ENCODE data around the gene SMPX. TPM values are rescaled to one million over a fixed set of nuclear protein-coding genes. Genes with fewer than 3 reads are reported as not detected.

SMPX gene
- polyA plus RNA-seq, 3 donors: not detected

DNA sequence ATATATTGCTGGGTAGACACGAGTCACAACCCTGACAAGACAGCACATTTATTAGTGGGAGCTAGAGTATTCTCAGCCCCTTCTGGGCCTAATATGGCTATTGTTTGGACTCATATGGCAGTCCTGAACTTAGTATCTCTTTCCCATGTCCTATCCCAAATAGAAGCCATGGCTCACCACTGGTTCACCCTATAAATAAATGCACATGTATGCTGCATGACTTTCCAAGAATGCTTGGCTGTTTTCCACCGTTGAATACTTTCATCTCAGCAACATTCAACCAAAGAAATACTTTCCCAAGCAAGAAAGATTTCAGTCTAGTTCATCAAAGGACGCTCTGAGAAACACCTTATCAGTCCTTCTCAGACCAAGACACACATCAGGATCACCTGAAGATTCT, 36.7 kb downstream of the SMPX start:
- H4K20me1 ChIP-seq (ENCODE audit: insufficient read depth, low read length): no peaks in the 10 kb centered on the region
- intact Hi-C loops (cut with micrococcal nuclease): no loop called here
- H3K36me3 Mint-ChIP-seq: no peaks in the 10 kb centered on the region

GRCh38 chrX:21718575-21718974, 39.3 kb downstream of the SMPX start:
- Histone ChIP-seq H3K79me2 (ENCODE audit: insufficient read depth, low read length) (no peaks in the 10 kb centered on the region), H3K27me3 (ENCODE audit: control insufficient read depth in 2 of 2, insufficient read depth in 2 of 2, low read length in 2 of 2) (no peaks in the 10 kb centered on the region), H3K36me3 (replicated peaks in 1 of 2; ENCODE audit: control insufficient read depth in 1 of 2, insufficient read depth in 2 of 2, low read length in 2 of 2) (no peaks in the 10 kb centered on the region), H3K27ac (ENCODE audit: low read depth in 1 of 2, low read length in 2 of 2) (no peak overlapping the region), H3K9ac (ENCODE audit: insufficient read depth, low read length, poor library complexity, severe bottlenecking) (no peak overlapping the region), H4K20me1 (ENCODE audit: insufficient read depth, low read length) (no peaks in the 10 kb centered on the region), H3K4me2 (replicated peaks; ENCODE audit: extremely low read depth, low read length, poor library complexity, severe bottlenecking) (no peak overlapping the region), H3K4me3 (replicated peaks in 1 of 3; ENCODE audit: low read depth in 2 of 3, low read length in 3 of 3) (no peak overlapping the region), H3K4me1 (ENCODE audit: control insufficient read depth in 1 of 2, insufficient read depth in 2 of 2, low read length in 2 of 2) (no peaks in the 10 kb centered on the region), H2AFZ (ENCODE audit: insufficient read depth, low read depth, low read length, poor library complexity, severe bottlenecking) (no peak overlapping the region), H3K9me3 (replicated peaks in 1 of 2; ENCODE audit: control insufficient read depth in 1 of 2, insufficient read depth in 1 of 2, low read length in 2 of 2) (no peaks in the 10 kb centered on the region)
- WGBS (ENCODE audit: insufficient coverage): 100% methylated on average over 1 of the region's 5 CpGs
- Mint-ChIP-seq H3K4me1 (no peaks in the 10 kb centered on the region), H3K27me3 (ENCODE audit: low read depth in 3 of 3) (peaks cover 0 to 4% (median 3%) of the 10 kb centered on the region in 3 donors), H3K9me3 (peaks cover 0 to 2% (median 0%) of the 10 kb centered on the region in 7 donors), H3K36me3 (no peaks in the 10 kb centered on the region), H3K27ac (no peak overlapping the region), H3K4me3 (no peak overlapping the region)
- TF ChIP-seq, protein P1, sequence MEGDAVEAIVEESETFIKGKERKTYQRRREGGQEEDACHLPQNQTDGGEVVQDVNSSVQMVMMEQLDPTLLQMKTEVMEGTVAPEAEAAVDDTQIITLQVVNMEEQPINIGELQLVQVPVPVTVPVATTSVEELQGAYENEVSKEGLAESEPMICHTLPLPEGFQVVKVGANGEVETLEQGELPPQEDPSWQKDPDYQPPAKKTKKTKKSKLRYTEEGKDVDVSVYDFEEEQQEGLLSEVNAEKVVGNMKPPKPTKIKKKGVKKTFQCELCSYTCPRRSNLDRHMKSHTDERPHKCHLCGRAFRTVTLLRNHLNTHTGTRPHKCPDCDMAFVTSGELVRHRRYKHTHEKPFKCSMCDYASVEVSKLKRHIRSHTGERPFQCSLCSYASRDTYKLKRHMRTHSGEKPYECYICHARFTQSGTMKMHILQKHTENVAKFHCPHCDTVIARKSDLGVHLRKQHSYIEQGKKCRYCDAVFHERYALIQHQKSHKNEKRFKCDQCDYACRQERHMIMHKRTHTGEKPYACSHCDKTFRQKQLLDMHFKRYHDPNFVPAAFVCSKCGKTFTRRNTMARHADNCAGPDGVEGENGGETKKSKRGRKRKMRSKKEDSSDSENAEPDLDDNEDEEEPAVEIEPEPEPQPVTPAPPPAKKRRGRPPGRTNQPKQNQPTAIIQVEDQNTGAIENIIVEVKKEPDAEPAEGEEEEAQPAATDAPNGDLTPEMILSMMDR (IDR thresholded peaks at IDR 0.05): no peak
- intact Hi-C loops (cut with micrococcal nuclease): no loop called here
- DNase-seq: no peak

More for the DNA sequence above, 36.7 kb downstream of the SMPX start:
- peaks cover 0 to 2% (median 0%) of the 10 kb centered on the region in 3 donors for H3K27me3 Mint-ChIP-seq (ENCODE audit: low read depth in 3 of 3)
- H3K9ac ChIP-seq (ENCODE audit: insufficient read depth, low read length, poor library complexity, severe bottlenecking): no peak overlapping the region
- no peak overlapping the region for H2AFZ ChIP-seq (ENCODE audit: insufficient read depth, low read depth, low read length, poor library complexity, severe bottlenecking)
- no peak overlapping the region for H3K4me3 ChIP-seq (replicated peaks in 1 of 3; ENCODE audit: low read depth in 2 of 3, low read length in 3 of 3)
- H3K27ac Mint-ChIP-seq: no peak overlapping the region
- H3K4me3 Mint-ChIP-seq: no peak overlapping the region
- no peak overlapping the region for H3K27ac ChIP-seq (ENCODE audit: low read depth in 1 of 2, low read length in 2 of 2)
- H3K9me3 ChIP-seq (replicated peaks in 1 of 2; ENCODE audit: control insufficient read depth in 1 of 2, insufficient read depth in 1 of 2, low read length in 2 of 2): no peaks in the 10 kb centered on the region
- DNase-seq: no peak
- no peaks in the 10 kb centered on the region for H3K27me3 ChIP-seq (ENCODE audit: control insufficient read depth in 2 of 2, insufficient read depth in 2 of 2, low read length in 2 of 2)
- H3K4me1 Mint-ChIP-seq: peaks cover 7% of the 10 kb centered on the region
- no peaks in the 10 kb centered on the region for H3K79me2 ChIP-seq (ENCODE audit: insufficient read depth, low read length)
- peaks cover 3 to 7% of the 10 kb centered on the region in 2 donors for H3K4me1 ChIP-seq (ENCODE audit: control insufficient read depth in 1 of 2, insufficient read depth in 2 of 2, low read length in 2 of 2)
- TF ChIP-seq, protein P1 (IDR thresholded peaks at IDR 0.05): no peak
- no peak overlapping the region for H3K4me2 ChIP-seq (replicated peaks; ENCODE audit: extremely low read depth, low read length, poor library complexity, severe bottlenecking)
- 100% methylated on average over 1 of the region's 3 CpGs for WGBS (ENCODE audit: insufficient coverage)
- no peaks in the 10 kb centered on the region for H3K36me3 ChIP-seq (replicated peaks in 1 of 2; ENCODE audit: control insufficient read depth in 1 of 2, insufficient read depth in 2 of 2, low read length in 2 of 2)
- H3K9me3 Mint-ChIP-seq: peaks cover 0 to 2% (median 0%) of the 10 kb centered on the region in 7 donors
